Hematopoietic multipotent progenitor cell treated with erythropoietin and hydrocortisone succinate and interleukin-3 and kit ligand, for 4 days (in vitro differentiated cells): ENCODE results near the gene RGS5.
"Not testable (repeated sequence)": the region's sequence is repeated elsewhere in the genome, so short reads cannot be mapped to it uniquely, and the experiment has no call there.

Experiments used
- DNase-seq: peaks from one replicate; pipeline ENCODE4 v3.0.0-alpha.2; 2015

Gene RGS5

DNA sequence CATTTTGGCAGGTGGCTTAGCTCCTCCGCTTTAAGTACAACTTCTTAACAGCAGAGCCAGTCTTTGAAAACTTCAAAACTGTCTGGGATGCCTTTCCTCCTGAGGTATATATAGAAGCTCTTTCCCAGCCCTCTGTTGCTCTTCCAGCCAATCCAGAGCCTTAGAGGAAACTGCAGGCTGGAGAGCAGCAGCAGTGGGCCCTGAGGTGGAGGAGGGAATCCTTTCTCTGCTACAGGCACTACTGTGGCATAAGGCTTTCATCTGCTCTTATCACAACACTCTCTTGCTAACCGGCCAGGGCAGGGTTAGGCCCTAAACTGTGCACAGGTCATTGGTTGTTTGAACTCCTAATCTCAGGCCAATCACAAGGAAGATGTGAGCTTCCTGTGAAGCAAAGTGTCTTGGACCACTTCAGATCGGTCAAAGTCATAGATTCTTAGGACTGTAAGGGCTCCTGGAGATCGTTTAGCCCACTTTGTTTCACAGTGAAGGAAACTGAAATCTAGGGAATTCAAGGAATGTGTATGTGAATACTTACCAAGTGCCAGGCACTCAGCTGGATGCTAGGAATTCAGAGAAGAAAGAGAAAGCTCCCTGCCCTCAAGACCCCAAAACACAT, at the start of gene RGS5:
Gene RGS5 (minus strand): TSS at position 84 of the 619 bp plus-strand sequence. CDS start 81 bp downstream, at position 3.
- no peak for DNase-seq

GRCh38 chr1:163250382-163250974, 47.8 kb upstream of the RGS5 start:
- DNase-seq = no peak

GRCh38 chr1:163248064-163248463, 45.3 kb upstream of the RGS5 start:
- no peak for DNase-seq

- not testable (repeated sequence) for DNase-seq
Measured at GRCh38 chr1:163244648-163245047, 41.9 kb upstream of the RGS5 start.

- no peak for DNase-seq
Measured at GRCh38 chr1:163241746-163242145, 39.0 kb upstream of the RGS5 start.

DNA sequence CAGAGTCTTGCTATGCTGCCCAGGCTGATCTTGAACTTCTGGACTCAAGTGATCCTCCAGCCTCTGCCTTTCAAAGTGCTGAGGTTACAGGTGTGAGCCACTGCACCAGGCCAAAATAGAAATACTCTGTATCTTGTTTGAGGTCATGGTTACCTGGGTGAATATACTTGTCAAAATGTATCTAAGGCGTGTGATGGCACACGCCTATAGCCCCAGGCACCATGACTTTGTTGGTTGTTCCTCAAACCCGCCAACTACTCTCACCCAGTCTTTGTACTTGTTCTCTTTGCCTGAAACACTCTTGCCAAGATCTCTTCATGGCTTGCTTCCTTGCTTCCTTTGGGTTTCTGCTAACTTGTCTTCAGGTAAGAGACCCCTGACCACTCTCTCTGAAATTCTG, 38.0 kb upstream of the RGS5 start:
- no peak for DNase-seq

- DNase-seq = peak; percentile 3
Measured at GRCh38 chr1:163233643-163234042, 30.9 kb upstream of the RGS5 start.

DNA sequence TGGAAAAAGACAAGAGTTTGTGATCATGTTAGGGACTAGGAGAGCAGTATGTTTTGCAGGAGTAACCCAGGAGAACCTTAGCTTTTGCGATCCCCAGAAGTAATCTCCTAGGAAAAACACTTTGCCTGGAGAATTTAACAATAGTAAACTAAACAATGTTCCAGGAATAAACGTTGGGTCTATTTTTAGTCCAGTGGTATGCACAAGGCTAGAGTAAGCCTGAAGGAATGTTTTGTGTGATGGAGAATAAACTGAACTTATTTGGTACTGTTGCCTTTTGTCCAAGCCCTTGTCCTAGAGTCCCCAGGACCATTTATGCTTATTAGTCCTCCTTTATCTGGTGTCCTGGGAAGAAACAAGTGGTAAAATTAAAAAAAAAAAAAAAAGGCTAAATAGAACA, 28.7 kb upstream of the RGS5 start:
- DNase-seq = no peak

DNA sequence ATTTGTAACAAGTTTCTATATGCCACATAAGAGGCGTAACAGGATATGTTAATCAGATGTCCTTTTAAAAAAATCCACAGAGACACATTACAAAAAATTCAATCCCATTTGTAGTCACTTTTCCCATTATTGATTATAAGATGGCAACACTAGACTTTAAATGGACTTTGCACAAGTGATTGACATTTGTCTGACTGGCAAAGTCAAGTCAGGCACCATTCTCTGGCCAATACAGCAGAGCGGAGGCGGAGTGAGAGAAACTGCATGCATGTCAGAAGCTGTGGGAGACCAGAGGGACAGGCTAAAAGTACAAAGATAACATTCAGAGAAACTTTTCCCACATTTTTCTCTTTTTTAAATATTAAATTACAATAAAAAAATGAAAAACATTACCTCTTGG, 28.1 kb upstream of the RGS5 start:
- no peak for DNase-seq

DNA sequence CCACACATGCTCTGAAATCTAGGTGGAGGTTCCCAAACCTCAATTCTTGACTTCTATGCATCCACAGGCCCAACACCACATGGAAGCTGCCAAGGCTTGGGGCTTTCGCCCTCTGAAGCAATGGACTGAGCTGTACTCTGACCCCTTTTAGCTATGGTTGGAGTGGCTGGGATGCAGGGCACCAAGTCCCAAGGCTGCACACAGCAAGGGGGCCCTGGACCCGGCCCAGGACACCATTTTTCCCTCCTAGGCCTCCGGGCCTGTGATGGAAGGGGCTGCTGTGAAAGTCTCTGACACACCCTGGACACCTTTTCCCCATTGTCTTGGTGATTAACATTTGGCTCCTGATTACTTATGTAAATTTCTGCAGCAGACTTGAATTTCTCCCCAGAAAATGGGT, 25.6 kb upstream of the RGS5 start:
- not testable (repeated sequence) for DNase-seq

- no peak for DNase-seq
Measured at GRCh38 chr1:163227126-163227525, 24.4 kb upstream of the RGS5 start.

DNA sequence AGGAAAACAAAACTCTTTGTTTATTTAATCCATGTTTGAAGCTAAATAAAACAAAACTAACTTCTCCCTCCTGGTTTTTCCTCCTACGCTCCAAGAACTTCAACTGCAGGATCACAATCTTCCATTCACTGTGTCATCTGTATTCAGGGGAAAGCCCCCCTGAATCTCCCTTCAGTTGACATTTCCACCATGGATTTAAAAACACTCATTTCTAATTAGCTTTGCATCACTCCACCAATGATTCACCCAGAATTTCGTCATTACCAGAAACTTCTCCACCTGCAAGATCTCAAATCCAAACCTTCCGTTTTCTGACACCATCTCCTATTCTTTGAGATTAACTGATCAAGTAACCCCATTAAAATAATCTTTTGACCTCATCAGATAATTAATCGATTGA, 10.9 kb upstream of the RGS5 start:
- DNase-seq = no peak

DNA sequence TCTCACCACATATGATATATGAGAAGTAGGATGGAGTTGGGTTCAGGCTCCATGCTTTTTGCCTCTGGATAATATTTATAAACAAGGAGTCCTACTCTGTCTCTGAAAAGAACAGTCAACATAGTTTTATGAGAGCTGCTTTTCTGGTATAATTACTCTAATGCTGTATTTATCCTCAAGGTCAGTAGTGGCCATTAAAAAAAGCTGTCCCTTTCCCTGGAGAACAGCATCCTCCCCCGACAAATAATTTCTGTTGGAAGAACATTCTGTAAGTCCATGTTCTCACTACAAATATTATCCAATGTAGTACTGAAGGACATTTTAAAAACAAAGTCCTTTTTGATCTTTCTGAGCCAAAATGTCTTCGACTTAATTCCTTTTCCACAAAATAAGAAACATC, 9.0 kb upstream of the RGS5 start:
- DNase-seq = no peak

DNA sequence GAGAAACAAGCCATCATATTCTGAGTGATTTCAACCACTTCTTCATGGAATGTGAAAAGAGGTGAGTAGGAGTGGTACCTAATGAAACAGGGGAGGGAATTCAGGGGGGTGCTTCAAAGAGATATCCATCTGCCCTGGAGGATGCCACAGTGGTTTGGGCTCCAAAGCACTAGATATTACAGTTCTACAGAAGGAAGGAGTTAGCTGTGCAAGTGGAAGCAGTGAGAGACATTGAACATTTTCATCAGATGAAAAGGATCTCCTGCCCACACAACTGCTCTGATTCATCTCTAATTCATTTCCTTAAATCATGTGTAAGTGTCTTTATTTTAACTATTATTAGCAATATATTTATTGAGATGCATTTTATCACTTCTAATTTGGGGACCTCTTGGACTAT, 2.8 kb upstream of the RGS5 start:
- DNase-seq = no peak

- DNase-seq = no peak
Measured at GRCh38 chr1:163203561-163203960, 845 bp upstream of the RGS5 start.

GRCh38 chr1:163201906-163202305, 810 bp downstream of the RGS5 start:
- no peak for DNase-seq

DNA sequence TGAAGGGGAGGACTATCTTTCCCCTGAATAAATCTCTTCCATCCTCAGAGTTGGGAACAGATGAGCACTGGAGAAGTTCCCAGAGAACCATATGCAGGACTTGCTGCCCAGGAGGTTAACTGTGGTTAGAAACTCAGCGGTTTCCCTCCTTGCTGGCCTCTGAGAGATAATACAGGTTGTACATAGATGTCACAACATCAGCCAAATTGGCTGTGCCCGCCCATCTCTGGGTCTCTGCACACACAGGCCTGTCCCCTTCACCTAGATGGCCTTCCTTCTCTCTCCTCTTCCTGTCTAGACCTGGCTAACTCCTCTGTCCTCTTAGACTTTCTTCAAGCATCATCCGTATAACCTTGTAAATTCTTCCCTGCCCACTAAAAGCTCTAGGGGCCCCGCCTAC, 5.7 kb downstream of the RGS5 start:
- DNase-seq = peak; percentile 3

DNA sequence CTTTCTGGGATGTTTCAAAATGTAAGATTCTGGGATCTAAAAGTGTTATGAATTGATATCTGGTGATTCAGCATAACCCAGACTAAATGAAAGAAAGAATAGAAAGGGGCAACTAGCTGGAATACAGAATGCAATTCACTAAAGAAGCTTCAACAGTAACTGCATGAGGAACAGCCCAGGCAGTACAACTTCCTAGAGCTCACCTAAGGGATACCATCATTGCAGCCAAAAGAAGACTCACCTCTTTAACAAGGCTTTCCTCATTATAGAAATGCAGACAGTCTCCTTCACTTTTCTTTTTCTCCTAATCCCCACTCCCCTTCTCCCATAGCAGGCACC, 6.3 kb downstream of the RGS5 start:
- no peak for DNase-seq

GRCh38 chr1:163195728-163196448, 6.8 kb downstream of the RGS5 start:
- peak; percentile 59 for DNase-seq

DNA sequence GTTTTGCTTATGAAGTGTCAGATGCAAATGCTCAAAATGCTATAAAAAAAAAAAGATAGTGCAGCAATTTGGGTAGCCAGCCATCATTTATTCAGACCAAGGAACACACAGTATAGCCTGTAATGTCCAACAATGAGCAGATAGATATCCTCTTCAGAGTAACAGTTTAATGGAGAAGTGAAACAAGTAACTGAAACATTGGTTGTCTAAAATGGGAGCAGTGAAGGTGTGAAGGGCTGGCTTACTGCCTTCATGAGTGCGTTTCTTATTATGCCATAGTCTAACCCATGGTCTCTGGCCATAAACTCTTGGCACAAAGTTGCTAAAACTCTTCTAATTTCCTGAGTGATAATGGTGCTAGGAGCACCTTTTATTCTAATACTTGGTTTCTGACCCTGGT, 11.4 kb downstream of the RGS5 start:
- DNase-seq = no peak

- DNase-seq = no peak
Measured at GRCh38 chr1:163188947-163189346, 13.8 kb downstream of the RGS5 start.

DNA sequence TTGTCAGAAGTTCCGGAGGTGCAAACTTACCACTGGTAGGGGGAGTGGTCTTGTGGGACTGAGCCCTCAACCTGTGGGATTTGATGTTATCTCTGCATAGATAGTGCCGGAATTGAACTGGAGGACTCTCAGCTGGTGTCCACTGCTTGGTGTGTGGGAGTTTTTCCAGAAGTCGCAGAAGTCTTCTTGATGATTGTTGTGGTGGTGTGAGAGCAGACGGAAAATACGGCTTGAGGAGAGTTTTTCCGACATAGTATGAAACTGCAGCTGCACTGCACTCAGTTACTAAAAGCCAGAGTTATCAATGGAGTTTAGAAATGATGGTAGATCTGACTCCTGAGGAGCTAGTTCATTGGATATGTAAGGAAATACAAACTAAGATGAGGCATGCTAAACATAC, 14.9 kb downstream of the RGS5 start:
- no peak for DNase-seq

- DNase-seq = no peak
Measured at GRCh38 chr1:163186862-163187261, 15.9 kb downstream of the RGS5 start.

DNA sequence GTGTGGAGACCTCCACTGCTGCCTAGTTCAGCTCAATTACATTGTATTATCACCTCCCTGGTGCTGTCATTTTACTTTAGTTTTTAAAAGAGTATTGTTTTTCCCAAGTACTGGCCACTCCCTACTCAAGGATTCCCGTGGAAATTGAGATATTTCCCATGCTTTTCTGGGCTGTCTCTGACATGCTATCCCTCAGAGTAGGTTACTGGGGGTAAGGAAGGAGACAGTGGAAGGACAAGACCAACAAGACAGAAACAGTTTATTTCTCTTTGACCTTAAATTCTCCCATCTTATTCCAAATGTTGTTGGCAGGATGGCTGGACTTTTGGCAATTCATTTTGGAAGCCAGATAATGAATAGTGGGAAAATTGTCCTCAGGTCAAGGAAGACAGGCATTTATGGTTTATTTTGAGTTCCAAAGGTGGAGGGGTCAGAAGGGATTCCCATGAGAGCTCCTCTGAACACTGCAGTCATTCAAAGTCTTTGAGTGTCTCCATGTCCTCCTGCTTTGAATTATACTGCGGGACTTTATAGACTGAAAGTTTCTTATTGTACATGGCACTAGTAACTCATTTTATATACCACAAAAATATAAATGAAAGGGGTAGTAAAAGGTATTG, 20.3 kb downstream of the RGS5 start:
- no peak for DNase-seq
